HepG2 (cell line): ENCODE measurements around the gene MEIOB.

Experiments used
- FOXC1 ChIP-seq: sonication (generic); formaldehyde crosslinking; IDR thresholded peaks from 2 replicates; pipeline ENCODE4 v1.8.0; 2022; ENCODE audit warnings: mild to moderate bottlenecking, missing genetic modification reagents, borderline replicate concordance
- MAFK ChIP-seq, 2 experiments: IDR thresholded peaks in 1 of 2; conservative IDR thresholded peaks in 1 of 2; 2 replicates each; pipeline ENCODE4 v1.6.1; 2011; ENCODE audit warnings: improper control_type of control experiment in 2 of 2, low read length in 2 of 2
- MAZ ChIP-seq, 2 experiments: sonication (generic) in 1 of 2; formaldehyde crosslinking in 1 of 2; IDR thresholded peaks; 2 replicates each; pipeline versions ENCODE4 v1.5.0 to v1.6.1; 2012 to 2020; ENCODE audit warnings: low read depth in 2 of 2, mild to moderate bottlenecking in 2 of 2, borderline replicate concordance in 1 of 2, improper control_type of control experiment in 1 of 2, low read length in 1 of 2, missing genetic modification reagents in 1 of 2, moderate library complexity in 1 of 2
- NBN ChIP-seq: fragments of 450-650 bp; conservative IDR thresholded peaks from 2 replicates; pipeline ENCODE4 v1.6.1; 2017
- PHF8 ChIP-seq: sonication (generic); formaldehyde crosslinking; IDR thresholded peaks from 2 replicates; pipeline ENCODE4 v1.5.0; 2020; ENCODE audit warnings: missing genetic modification reagents
- RBFOX2 ChIP-seq: fragments of 200-400 bp; formaldehyde crosslinking; IDR thresholded peaks from 2 replicates; pipeline ENCODE4 v1.6.1; 2017; ENCODE audit warnings: low read depth, mild to moderate bottlenecking, low read length
- RXRA ChIP-seq: sonication (generic); formaldehyde crosslinking; IDR thresholded peaks from 2 replicates; pipeline ENCODE4 v1.5.1; 2020; ENCODE audit warnings: missing genetic modification reagents
- ZNF350 ChIP-seq: sonication (generic); formaldehyde crosslinking; IDR thresholded peaks from 2 replicates; pipeline ENCODE4 v1.4.0; 2020; ENCODE audit warnings: mild to moderate bottlenecking, low read depth, missing genetic modification reagents, borderline replicate concordance
- TF ChIP-seq, protein P1 (sequence below): sonication (generic); formaldehyde crosslinking; IDR thresholded peaks from 2 replicates; pipeline ENCODE4 v1.5.0; 2020; ENCODE audit warnings: mild to moderate bottlenecking, missing genetic modification reagents, moderate library complexity
- TF ChIP-seq, protein P2 (sequence below): sonication (generic); formaldehyde crosslinking; conservative IDR thresholded peaks from 2 replicates; pipeline ENCODE4 v1.8.0; 2022; ENCODE audit warnings: low read depth, missing genetic modification reagents
- TF ChIP-seq, protein P3 (sequence below): sonication (generic); formaldehyde crosslinking; IDR thresholded peaks from 2 replicates; pipeline ENCODE4 v1.5.1; 2020; ENCODE audit warnings: mild to moderate bottlenecking, missing genetic modification reagents

DNA sequence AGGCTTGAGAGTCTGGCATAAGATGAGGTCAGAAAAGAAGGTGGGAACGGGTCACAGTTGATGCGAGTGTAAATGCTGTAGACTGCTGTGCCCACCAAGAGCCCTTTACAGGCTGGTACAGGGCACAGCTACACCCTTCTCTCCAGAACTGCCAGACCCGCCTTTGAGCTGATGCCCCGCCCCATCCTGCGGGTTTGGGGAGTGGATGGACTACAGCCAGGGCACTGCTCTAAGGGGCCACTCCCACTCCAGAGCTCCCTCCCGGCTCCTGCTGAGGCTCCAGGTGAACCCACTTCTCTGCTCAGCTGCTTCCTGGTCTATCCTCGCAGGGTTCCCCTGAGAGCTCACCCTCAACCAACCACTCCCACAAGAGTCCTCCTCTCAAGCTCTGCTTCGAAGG, 12.3 kb downstream of the MEIOB start:
- TF ChIP-seq NBN (no peak), FOXC1 (CRISPR knock-in tag) (no peak), RXRA (CRISPR knock-in tag) (no peak), MAZ (IDR thresholded peaks at IDR 0.05; ENCODE audit: borderline replicate concordance, low read depth, low read length) (no peak), MAZ (CRISPR knock-in tag; IDR thresholded peaks at IDR 0.05; ENCODE audit: low read depth) (no peak), MAFK (conservative IDR thresholded peaks at IDR 0.05 in 1 of 2, IDR thresholded peaks at IDR 0.05 in 1 of 2; ENCODE audit: low read length in 2 of 2) (no peak), ZNF350 (CRISPR knock-in tag) (no peak), RBFOX2 (no peak), PHF8 (CRISPR knock-in tag) (no peak)
- TF ChIP-seq, protein P1, sequence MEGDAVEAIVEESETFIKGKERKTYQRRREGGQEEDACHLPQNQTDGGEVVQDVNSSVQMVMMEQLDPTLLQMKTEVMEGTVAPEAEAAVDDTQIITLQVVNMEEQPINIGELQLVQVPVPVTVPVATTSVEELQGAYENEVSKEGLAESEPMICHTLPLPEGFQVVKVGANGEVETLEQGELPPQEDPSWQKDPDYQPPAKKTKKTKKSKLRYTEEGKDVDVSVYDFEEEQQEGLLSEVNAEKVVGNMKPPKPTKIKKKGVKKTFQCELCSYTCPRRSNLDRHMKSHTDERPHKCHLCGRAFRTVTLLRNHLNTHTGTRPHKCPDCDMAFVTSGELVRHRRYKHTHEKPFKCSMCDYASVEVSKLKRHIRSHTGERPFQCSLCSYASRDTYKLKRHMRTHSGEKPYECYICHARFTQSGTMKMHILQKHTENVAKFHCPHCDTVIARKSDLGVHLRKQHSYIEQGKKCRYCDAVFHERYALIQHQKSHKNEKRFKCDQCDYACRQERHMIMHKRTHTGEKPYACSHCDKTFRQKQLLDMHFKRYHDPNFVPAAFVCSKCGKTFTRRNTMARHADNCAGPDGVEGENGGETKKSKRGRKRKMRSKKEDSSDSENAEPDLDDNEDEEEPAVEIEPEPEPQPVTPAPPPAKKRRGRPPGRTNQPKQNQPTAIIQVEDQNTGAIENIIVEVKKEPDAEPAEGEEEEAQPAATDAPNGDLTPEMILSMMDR, result no peak
- TF ChIP-seq, protein P2, sequence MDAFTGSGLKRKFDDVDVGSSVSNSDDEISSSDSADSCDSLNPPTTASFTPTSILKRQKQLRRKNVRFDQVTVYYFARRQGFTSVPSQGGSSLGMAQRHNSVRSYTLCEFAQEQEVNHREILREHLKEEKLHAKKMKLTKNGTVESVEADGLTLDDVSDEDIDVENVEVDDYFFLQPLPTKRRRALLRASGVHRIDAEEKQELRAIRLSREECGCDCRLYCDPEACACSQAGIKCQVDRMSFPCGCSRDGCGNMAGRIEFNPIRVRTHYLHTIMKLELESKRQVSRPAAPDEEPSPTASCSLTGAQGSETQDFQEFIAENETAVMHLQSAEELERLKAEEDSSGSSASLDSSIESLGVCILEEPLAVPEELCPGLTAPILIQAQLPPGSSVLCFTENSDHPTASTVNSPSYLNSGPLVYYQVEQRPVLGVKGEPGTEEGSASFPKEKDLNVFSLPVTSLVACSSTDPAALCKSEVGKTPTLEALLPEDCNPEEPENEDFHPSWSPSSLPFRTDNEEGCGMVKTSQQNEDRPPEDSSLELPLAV (CRISPR knock-in tag), result no peak
- TF ChIP-seq, protein P3, sequence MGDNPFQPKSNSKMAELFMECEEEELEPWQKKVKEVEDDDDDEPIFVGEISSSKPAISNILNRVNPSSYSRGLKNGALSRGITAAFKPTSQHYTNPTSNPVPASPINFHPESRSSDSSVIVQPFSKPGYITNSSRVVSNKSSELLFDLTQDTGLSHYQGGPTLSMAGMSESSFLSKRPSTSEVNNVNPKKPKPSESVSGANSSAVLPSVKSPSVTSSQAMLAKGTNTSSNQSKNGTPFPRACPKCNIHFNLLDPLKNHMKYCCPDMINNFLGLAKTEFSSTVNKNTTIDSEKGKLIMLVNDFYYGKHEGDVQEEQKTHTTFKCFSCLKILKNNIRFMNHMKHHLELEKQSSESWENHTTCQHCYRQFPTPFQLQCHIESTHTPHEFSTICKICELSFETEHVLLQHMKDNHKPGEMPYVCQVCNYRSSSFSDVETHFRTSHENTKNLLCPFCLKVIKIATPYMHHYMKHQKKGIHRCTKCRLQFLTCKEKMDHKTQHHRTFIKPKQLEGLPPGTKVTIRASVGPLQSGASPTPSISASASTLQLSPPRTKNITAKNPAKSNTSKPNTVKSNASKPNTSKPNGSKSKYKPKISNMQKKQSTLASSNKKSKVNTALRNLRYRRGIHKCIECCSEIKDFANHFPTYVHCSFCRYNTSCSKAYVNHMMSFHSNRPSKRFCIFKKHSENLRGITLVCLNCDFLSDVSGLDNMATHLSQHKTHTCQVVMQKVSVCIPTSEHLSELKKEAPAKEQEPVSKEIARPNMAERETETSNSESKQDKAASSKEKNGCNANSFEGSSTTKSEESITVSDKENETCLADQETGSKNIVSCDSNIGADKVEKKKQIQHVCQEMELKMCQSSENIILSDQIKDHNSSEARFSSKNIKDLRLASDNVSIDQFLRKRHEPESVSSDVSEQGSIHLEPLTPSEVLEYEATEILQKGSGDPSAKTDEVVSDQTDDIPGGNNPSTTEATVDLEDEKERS, result no peak
